Hypothalamus (tissue), 51 donors: ENCODE results near the gene SHISA6.

Experiments
- DNase-seq, 51 donors: peaks; one replicate each; lab custom pipeline; 2025; lab: John Stamatoyannopoulos, UW

Gene SHISA6

DNA sequence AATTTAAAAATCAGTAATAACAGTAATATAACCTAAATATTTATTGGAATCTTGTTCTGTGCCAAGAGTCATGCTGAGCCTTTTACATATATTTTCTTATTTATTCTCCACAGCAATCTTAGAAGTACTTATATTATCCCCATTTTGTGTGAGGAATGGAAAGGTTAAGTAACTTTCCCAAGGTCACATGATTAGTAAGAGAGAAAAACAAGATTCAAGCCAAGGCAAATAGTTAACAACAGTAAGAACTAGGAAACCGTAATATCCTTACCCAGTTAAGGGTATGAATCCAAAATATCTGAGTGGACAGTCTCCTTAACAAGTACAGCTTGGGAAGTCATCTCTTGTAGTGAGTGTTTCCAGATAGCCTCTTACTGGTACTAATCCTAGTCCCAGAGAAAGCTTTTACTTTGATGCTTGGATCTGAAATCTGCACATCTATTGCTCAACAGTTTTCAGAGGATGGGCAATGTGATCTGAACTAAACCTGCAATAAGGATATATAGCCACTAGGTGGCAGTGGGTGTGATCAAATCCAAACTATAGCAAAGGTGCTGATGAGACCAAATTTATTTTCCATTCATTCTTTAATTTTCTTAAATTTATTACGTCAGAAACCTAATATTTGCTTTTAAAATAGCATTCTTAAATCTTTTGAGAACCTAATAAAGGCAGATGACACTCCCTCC is 23.3 kb downstream of the SHISA6 start:
- DNase-seq, result no peak

DNA sequence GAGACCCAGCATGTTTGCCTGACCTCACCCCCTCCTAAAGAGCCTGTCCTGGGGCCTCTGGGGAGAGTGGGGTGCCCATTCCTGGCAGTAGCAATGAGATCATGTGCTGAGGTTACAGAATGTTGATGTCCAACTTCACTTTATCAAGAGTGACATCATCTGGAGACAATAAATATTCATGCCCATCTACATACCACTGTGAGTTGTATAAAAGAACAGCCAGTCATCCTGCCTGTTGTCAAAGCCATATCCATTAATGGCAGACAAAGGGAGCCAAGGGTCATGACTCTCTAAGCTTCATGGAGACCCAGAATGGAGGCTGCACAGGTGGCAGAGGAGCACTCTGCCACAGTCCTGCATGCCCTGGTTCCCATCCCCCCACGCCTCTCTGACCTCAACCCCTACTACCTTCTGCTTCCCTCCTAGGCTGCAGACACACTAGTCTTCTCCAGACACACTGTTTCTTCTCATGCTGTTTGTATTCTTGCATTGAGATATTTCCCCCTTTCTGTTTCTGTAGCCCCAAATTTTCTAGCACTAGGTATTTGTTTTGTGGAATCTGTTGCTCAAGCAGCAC is 27.1 kb downstream of the SHISA6 start:
- DNase-seq, result no peak

DNA sequence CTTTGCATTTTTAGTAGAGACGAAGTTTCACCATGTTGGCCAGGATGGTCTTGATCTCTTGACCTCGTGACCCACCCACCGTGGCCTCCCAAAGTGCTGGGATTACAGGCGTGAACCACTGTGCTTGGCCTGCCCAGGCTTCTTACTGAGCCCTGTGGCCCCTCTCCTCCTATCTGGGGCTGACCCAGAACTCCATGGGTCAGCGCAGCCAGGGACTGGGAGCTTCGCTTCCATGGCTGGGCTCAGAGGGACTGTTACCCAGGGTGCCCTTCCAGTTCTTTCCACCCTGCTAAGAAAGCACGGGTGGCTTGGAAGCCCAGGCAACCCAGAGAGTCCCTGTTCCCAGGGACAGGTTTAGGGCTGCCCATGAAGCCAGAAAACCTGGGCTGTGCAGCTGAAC is 28.2 kb downstream of the SHISA6 start:
- no peak for DNase-seq

DNA sequence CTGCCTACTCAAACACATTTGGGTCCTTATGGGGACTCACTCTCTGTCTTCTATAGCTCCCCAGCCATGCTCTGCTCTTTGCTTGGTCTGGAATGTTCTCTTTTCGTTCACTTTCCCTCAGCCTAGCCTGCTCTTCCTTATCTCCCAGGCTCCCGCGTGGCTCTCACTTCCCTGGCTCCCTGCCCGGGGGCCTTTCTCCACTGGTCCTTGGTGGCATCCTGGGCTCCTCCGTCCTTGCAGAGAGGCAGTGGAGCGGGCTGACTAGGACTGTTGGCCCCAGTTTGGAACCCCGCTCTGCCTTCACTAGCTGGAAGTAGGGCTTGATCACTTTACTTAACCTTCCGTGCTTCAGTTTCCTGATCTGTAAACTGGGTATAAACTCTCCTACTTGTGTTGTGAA is 31.2 kb downstream of the SHISA6 start:
- DNase-seq, result no peak

GRCh38 chr17:11273596-11273995 is 32.6 kb downstream of the SHISA6 start:
- DNase-seq, result no peak

- DNase-seq, result no peak
These were observed 33.1 kb downstream of the SHISA6 start for GRCh38 chr17:11274106-11274505.

GRCh38 chr17:11276486-11276885 is 35.5 kb downstream of the SHISA6 start:
- DNase-seq, result no peak

- peak in 2 of 51 donors; percentile 4 to 5 for DNase-seq
These were observed 37.4 kb downstream of the SHISA6 start for GRCh38 chr17:11278186-11278991.

DNA sequence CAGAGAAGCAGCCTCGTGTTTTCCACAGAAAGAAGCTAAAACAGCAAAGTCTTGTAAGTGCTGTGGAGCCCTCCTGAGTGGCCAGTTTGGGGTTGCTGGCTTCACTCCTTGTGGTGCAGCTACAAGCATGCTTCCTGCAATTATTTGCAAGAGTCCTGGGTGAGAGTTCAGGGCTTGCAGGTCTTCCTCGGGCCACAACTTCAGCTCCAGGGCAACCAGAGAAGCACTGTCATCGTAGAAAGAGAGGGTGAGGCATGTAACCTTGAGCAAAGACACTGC is 37.9 kb downstream of the SHISA6 start:
- no peak for DNase-seq

DNA sequence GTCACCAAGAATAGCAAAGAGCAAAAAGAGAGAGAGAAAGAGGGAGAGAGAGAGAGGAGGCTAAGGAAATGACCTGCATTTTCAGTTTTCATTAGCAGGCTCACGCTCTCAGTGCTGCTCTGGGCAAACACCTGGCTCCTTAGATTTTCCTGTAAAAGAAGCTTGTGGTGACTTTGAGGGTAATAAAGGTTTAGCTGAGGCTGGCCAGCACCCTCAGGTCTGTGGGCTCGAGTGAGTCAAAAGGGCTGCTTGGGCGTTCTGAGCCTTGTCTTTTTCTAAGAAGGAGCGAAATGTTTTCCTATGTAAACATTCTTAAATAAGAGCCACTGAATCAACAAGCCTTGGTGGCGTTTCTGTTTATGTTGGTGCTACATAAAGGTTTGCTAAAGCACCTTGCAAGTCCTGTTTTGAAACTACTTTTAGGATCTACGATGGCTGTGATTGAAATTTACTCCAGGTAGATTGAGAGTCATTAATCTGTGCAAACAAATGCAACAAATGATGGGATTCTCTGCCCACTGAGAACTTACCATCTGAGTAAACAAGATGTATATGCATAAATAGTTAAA is 38.8 kb downstream of the SHISA6 start:
- DNase-seq, result no peak

- no peak for DNase-seq
These were observed 41.6 kb downstream of the SHISA6 start for GRCh38 chr17:11282586-11282985.

DNA sequence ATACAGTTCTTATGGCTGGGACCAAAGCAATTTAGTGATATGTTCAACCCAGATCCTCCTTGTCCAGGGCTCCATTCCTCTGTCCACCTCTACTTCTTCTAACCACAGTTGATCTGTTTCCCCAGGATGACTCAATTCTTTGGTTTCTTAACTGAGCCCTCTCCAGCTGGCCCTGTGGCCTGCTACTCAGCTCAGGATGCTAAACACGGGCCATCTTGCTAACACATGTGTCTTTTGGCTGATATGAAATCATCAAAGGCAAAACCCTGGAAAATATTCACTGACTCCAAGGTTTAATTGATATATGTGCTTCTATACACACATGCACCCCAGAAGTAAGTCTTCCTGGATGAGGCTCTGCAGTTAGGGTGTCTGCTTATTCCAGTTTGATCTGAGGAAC is 43.8 kb downstream of the SHISA6 start:
- no peak for DNase-seq

DNA sequence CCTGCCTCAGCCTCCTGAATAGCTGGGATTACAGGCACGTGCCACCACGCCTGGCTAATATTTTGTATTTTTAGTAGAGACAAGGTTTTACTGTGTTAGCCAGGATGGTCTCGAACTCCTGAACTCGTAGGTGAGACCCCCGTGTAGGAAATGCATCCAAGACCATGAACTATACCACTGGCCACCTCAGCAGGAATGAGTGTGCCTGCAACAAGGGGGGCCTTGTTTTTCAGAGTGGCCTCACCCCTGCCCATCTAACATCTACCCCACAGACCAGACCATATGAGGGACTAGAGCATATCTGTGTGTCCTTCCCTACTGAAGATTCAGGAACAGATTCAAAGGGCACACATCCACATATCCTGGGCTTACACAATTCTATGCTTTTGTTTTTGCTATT is 44.9 kb downstream of the SHISA6 start:
- no peak for DNase-seq

- no peak for DNase-seq
These were observed 46.8 kb downstream of the SHISA6 start for GRCh38 chr17:11287791-11288190.

DNA sequence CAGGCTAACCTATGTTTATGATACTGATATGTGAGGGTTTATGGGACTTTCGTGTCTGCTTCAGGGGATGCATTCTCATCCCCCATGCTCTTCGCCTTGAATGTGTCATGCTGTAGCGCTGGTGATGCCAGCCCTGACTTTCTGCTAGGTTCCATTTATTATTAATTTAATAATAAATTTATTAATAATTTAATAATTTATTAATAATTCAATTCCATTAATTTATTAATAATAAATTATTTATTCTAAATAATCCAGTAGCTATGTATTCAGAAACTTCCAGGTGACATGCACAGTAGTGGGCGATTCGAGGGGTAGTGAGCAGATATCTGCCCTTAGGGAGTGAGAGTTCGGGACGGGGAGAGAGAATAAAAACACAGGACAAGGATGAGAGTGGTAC is 49.8 kb downstream of the SHISA6 start:
- no peak for DNase-seq

DNA sequence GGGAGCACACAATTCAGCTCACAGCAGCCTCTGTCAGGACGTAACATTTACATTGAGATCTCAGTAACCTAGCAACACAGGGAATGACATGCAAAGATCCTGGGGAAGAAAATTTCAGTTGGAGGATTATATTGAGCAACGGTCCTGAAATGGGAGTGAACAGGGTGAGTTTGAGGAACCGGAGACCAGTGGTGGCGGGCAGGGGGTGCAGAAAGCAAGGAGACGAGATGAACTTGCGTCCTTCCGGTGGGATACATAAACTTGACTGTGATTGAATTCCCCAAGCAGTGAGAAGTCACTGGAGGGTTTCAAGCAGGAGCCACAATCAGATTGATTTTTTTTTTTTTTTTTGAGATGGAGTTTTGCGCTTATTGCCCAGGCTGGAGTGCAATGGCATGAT is 51.5 kb downstream of the SHISA6 start:
- DNase-seq, result no peak

DNA sequence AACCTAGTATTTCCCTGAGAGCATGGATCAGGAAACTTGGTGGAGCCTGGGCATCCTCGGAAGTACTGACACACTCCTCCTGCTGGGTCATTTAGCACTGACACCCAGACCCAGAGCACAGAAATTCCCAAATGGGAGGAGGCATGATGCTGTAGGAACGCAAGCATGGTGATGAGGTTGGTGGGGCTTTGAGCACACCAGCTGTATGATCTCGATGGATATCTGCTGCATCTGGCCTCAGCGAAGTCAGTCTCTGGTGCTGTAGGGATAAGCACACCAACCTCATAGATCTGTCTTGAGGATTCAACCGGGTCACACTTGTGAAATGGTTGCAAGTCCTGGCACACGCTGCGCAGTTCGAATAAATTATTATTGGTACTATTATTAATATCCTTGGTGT is 52.5 kb downstream of the SHISA6 start:
- DNase-seq, result no peak

- no peak for DNase-seq
These were observed 53.8 kb downstream of the SHISA6 start for GRCh38 chr17:11294826-11295225.

- no peak for DNase-seq
These were observed 56.0 kb downstream of the SHISA6 start for GRCh38 chr17:11296994-11297393.

DNA sequence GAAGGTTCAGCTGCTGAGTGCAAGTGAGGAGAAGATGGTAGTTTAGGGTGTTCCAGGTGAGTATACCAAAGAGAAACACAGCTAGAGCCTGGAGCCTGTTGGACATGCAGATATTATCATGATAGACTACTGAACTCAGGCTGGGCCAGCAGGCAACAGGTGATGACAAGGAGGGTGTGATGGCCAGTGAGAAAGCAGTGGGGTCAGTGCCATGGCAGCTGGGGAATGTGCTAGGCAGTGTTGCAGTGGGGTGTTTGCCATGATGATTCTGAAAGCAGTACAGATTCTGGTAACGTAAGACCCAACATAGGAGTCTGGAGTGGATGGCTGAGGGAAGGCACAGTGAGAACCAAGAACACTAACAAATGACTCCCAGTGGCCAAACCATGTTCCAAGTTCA is 57.4 kb downstream of the SHISA6 start:
- DNase-seq, result no peak

DNA sequence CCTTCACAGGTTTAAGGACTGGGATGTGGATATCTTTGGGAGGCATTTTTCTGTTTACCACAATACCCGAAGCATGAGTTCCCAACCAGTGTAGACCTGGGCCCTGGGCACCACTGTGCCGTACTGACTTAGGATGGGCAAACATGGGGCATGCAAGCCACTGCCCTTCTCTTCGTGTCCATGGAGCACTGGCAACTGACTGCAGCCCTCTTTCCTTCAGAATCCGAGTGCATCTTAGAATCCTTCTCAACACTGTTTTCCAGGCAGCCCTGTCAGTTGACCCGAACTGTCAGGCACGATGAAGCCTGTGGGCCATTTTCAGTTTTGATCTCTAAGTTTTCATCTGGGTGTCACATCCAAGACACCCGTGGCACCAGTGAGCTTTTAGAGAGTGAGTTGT is 59.2 kb downstream of the SHISA6 start:
- no peak for DNase-seq

GRCh38 chr17:11300738-11301137 is 59.7 kb downstream of the SHISA6 start:
- peak in 1 of 51 donors; percentile 17 for DNase-seq
